Measurements from ENCODE around the gene HFE. TPM values are rescaled to one million over a fixed set of nuclear protein-coding genes. Genes with fewer than 3 reads are reported as not detected.
A peak's percentile ranks its signal among the peaks of the same experiment; 100 is the strongest.
"Not testable (repeated sequence)": the region's sequence is repeated elsewhere in the genome, so short reads cannot be mapped to it uniquely, and the experiment has no call there.

The HFE gene
- polyA plus RNA-seq, 1 donor from 2014 or later, result 7.2 TPM

- not testable (repeated sequence) for H3K27ac Mint-ChIP-seq, H3K4me3 Mint-ChIP-seq, H3K27me3 Mint-ChIP-seq, H3K36me3 Mint-ChIP-seq, H3K4me1 Mint-ChIP-seq, H3K9me3 Mint-ChIP-seq
These were observed 6.1 kb upstream of the HFE start for GRCh38 chr6:26081096-26081495.

GRCh38 chr6:26086211-26086610 lies 1.0 kb upstream of the HFE start:
- H3K36me3 Mint-ChIP-seq, result peaks cover 4% of the 10 kb centered on the region
- H3K4me1 Mint-ChIP-seq, result peaks cover 24 to 37% (median 32%) of the 10 kb centered on the region in 3 donors
- peaks cover 0 to 6% (median 3%) of the 10 kb centered on the region in 3 donors for H3K9me3 Mint-ChIP-seq
- peak overlapping the region; percentile 89 to 95 (median 92) for H3K4me3 Mint-ChIP-seq
- peak overlapping the region; percentile 20 to 85 (median 69) for H3K27ac Mint-ChIP-seq
- no peaks in the 10 kb centered on the region for H3K27me3 Mint-ChIP-seq

GRCh38 chr6:26088344-26088743 lies 1.1 kb downstream of the HFE start:
- Mint-ChIP-seq H3K36me3 (peaks cover 4% of the 10 kb centered on the region), H3K4me1 (peaks cover 36 to 51% (median 43%) of the 10 kb centered on the region in 3 donors), H3K4me3 (peak overlapping the region; percentile 89 to 95 (median 92)), H3K27me3 (no peaks in the 10 kb centered on the region), H3K27ac (peak overlapping the region; percentile 25 to 84 (median 72)), H3K9me3 (peaks cover 0 to 6% (median 2%) of the 10 kb centered on the region in 3 donors)

- peak overlapping the region in 1 of 3 donors; percentile 80 for H3K27ac Mint-ChIP-seq
- peaks cover 37 to 59% (median 44%) of the 10 kb centered on the region in 3 donors for H3K4me1 Mint-ChIP-seq
- peak overlapping the region in 3 of 4 donors; percentile 13 to 88 (median 61) for H3K4me3 Mint-ChIP-seq
- peaks cover 0 to 6% (median 2%) of the 10 kb centered on the region in 3 donors for H3K9me3 Mint-ChIP-seq
- H3K36me3 Mint-ChIP-seq, result peaks cover 4% of the 10 kb centered on the region
- no peaks in the 10 kb centered on the region for H3K27me3 Mint-ChIP-seq
These were observed 2.0 kb downstream of the HFE start for GRCh38 chr6:26089272-26089671.

GRCh38 chr6:26092443-26092842 lies 5.2 kb downstream of the HFE start:
- no peaks in the 10 kb centered on the region for H3K27me3 Mint-ChIP-seq
- peak overlapping the region in 3 of 4 donors; percentile 2 to 76 (median 34) for H3K4me3 Mint-ChIP-seq

GRCh38 chr6:26094036-26094435 lies 6.8 kb downstream of the HFE start:
- Mint-ChIP-seq H3K27me3 (no peaks in the 10 kb centered on the region), H3K4me1 (peaks cover 29 to 47% (median 40%) of the 10 kb centered on the region in 3 donors), H3K27ac (peak overlapping the region in 2 of 3 donors; percentile 41 to 89), H3K9me3 (peaks cover 0 to 6% (median 2%) of the 10 kb centered on the region in 3 donors), H3K36me3 (peaks cover 4% of the 10 kb centered on the region), H3K4me3 (no peak overlapping the region)

More at GRCh38 chr6:26092443-26092842, 5.2 kb downstream of the HFE start:
- H3K27ac Mint-ChIP-seq, result peak overlapping the region; percentile 45 to 97 (median 80)
- peaks cover 4% of the 10 kb centered on the region for H3K36me3 Mint-ChIP-seq
- H3K4me1 Mint-ChIP-seq, result peaks cover 40 to 53% (median 47%) of the 10 kb centered on the region in 3 donors
- peaks cover 0 to 6% (median 2%) of the 10 kb centered on the region in 3 donors for H3K9me3 Mint-ChIP-seq

GRCh38 chr6:26097268-26097875 lies 10.1 kb downstream of the HFE start:
- Mint-ChIP-seq H3K4me1 (peaks cover 17 to 22% (median 18%) of the 10 kb centered on the region in 3 donors), H3K27ac (peak overlapping the region in 1 of 3 donors; percentile 11), H3K36me3 (no peaks in the 10 kb centered on the region), H3K27me3 (no peaks in the 10 kb centered on the region), H3K4me3 (peak overlapping the region in 1 of 4 donors; percentile 2), H3K9me3 (peaks cover 0 to 6% (median 2%) of the 10 kb centered on the region in 3 donors)

GRCh38 chr6:26103141-26103769 lies 16.0 kb downstream of the HFE start:
- peaks cover 9 to 13% (median 11%) of the 10 kb centered on the region in 3 donors for H3K4me1 Mint-ChIP-seq
- H3K27me3 Mint-ChIP-seq, result peaks cover 2% of the 10 kb centered on the region
- peaks cover 2% of the 10 kb centered on the region for H3K36me3 Mint-ChIP-seq
- peak overlapping the region; percentile 98 to 99 (median 99) for H3K27ac Mint-ChIP-seq
- peak overlapping the region; percentile 89 to 96 (median 92) for H3K4me3 Mint-ChIP-seq
- peaks cover 0 to 13% (median 5%) of the 10 kb centered on the region in 3 donors for H3K9me3 Mint-ChIP-seq

GRCh38 chr6:26103770-26104456 lies 16.7 kb downstream of the HFE start:
- Mint-ChIP-seq H3K4me3 (peak overlapping the region; percentile 89 to 96 (median 92)), H3K36me3 (peaks cover 2% of the 10 kb centered on the region), H3K27ac (peak overlapping the region; percentile 98 to 99 (median 99)), H3K27me3 (peaks cover 2% of the 10 kb centered on the region), H3K9me3 (peaks cover 0 to 13% (median 5%) of the 10 kb centered on the region in 3 donors), H3K4me1 (peaks cover 9 to 13% (median 11%) of the 10 kb centered on the region in 3 donors)

- Mint-ChIP-seq H3K27ac (peak overlapping the region; percentile 98 to 99 (median 99)), H3K4me3 (peak overlapping the region; percentile 89 to 96 (median 92)), H3K4me1 (peaks cover 9 to 13% (median 11%) of the 10 kb centered on the region in 3 donors), H3K9me3 (peaks cover 0 to 13% (median 5%) of the 10 kb centered on the region in 3 donors), H3K27me3 (peaks cover 2% of the 10 kb centered on the region), H3K36me3 (peaks cover 2% of the 10 kb centered on the region)
These were observed 17.4 kb downstream of the HFE start for GRCh38 chr6:26104457-26105108.

GRCh38 chr6:26105109-26105730 lies 18.0 kb downstream of the HFE start:
- Mint-ChIP-seq H3K27me3 (peaks cover 2% of the 10 kb centered on the region), H3K4me3 (peak overlapping the region in 2 of 4 donors; percentile 25 to 41), H3K4me1 (peaks cover 9 to 13% (median 11%) of the 10 kb centered on the region in 3 donors), H3K27ac (no peak overlapping the region), H3K36me3 (peaks cover 2% of the 10 kb centered on the region), H3K9me3 (peaks cover 0 to 13% (median 5%) of the 10 kb centered on the region in 3 donors)

- Mint-ChIP-seq H3K4me3 (peak overlapping the region in 1 of 4 donors; percentile 30), H3K4me1 (peaks cover 9 to 13% (median 11%) of the 10 kb centered on the region in 3 donors), H3K36me3 (peaks cover 2% of the 10 kb centered on the region), H3K27me3 (peaks cover 2% of the 10 kb centered on the region), H3K27ac (no peak overlapping the region), H3K9me3 (peaks cover 0 to 13% (median 5%) of the 10 kb centered on the region in 3 donors)
These were observed 18.6 kb downstream of the HFE start for GRCh38 chr6:26105842-26106241.

- Mint-ChIP-seq H3K27ac (no peak overlapping the region), H3K27me3 (peaks cover 2% of the 10 kb centered on the region), H3K9me3 (peaks cover 0 to 13% (median 5%) of the 10 kb centered on the region in 3 donors), H3K4me1 (peaks cover 9 to 13% (median 11%) of the 10 kb centered on the region in 3 donors), H3K4me3 (no peak overlapping the region), H3K36me3 (peaks cover 2% of the 10 kb centered on the region)
These were observed 20.7 kb downstream of the HFE start for GRCh38 chr6:26107935-26108334.

- no peaks in the 10 kb centered on the region for H3K36me3 Mint-ChIP-seq
- H3K4me1 Mint-ChIP-seq, result peaks cover 0 to 5% (median 0%) of the 10 kb centered on the region in 3 donors
- H3K27ac Mint-ChIP-seq, result no peak overlapping the region
- H3K4me3 Mint-ChIP-seq, result no peak overlapping the region
- no peaks in the 10 kb centered on the region for H3K27me3 Mint-ChIP-seq
- peaks cover 0 to 9% (median 0%) of the 10 kb centered on the region in 3 donors for H3K9me3 Mint-ChIP-seq
These were observed 22.5 kb downstream of the HFE start for GRCh38 chr6:26109772-26110171.

All from IgD-negative memory B cell (primary cell).